HepG2 (cell line): ENCODE measurements around the gene TRERF1. TPM values are rescaled to one million over a fixed set of nuclear protein-coding genes. Genes with fewer than 3 reads are reported as not detected.

Experiments used
- ATAC-seq: fragments of 200-7000 bp; cut with Tn5 transposase; 3 replicates; pipeline ENCODE4 v1.9.1; 2020; ENCODE audit warnings: mild to moderate bottlenecking, moderate library complexity
- BruUV-seq: library from RNA; stranded (reverse); fragments of 400-500 nt; replicated peaks from 2 replicates; lab custom pipeline; 2021; lab: Mats Ljungman, UMichigan
- CTCF ChIA-PET: fragments of 300-600 bp; formaldehyde crosslinking; extraction: SDS; loops from one replicate; lab custom pipeline; 2021; ENCODE audit warnings: low total read pairs, inconsistent platforms, low intra/inter-chr PET ratio; lab: Yijun Ruan, JAX
- POLR2A ChIA-PET: fragments of 350-600 bp; sonication (Branson Sonifier 250); formaldehyde crosslinking; loops from one replicate; lab custom pipeline; 2020; ENCODE audit warnings: antibody characterized with exemption, inconsistent platforms; lab: Yijun Ruan, JAX
- DNase-seq: peaks from one replicate; pipeline ENCODE4 v3.0.0-alpha.2; 2015; ENCODE audit warnings: low spot score
- FAIRE-seq: peaks from 3 replicates; lab custom pipeline; 2011; peaks lifted over from hg19 to GRCh38; lab: Jason Lieb, UNC
- H2AFZ ChIP-seq: one replicate; pipeline ENCODE4 v1.6.1; 2011; ENCODE audit warnings: low read length, inconsistent platforms
- H3K27ac ChIP-seq: fragments of 300-600 bp; 3 replicates; pipeline ENCODE4 v1.8.0; 2011; ENCODE audit warnings: mixed run types, mild to moderate bottlenecking, mixed read lengths, low read length, inconsistent platforms; ENCODE audit not compliant: insufficient read depth; ENCODE audit errors: extremely low read length
- H3K27me3 ChIP-seq, 2 experiments: fragments of 200-600 bp in 1 of 2; 2 replicates in 1 of 2; 3 replicates in 1 of 2; pipeline versions ENCODE4 v1.6.0 to v1.8.0; 2011; ENCODE audit warnings: low read length in 2 of 2, mild to moderate bottlenecking in 2 of 2, moderate library complexity in 2 of 2, inconsistent platforms in 1 of 2; ENCODE audit not compliant: insufficient read depth in 2 of 2, control insufficient read depth in 1 of 2
- H3K36me3 ChIP-seq, 2 experiments: fragments of 200-600 bp in 1 of 2; replicated peaks in 1 of 2; 2 replicates in 1 of 2; 3 replicates in 1 of 2; pipeline versions ENCODE4 v1.5.1 to v1.8.0; 2011; ENCODE audit warnings: low read length in 2 of 2, inconsistent platforms in 1 of 2; ENCODE audit not compliant: insufficient read depth in 2 of 2, control insufficient read depth in 1 of 2
- H3K4me1 ChIP-seq: 2 replicates; pipeline ENCODE4 v1.5.1; 2012; ENCODE audit warnings: low read length, inconsistent platforms; ENCODE audit not compliant: insufficient read depth
- H3K4me2 ChIP-seq: 2 replicates; pipeline ENCODE4 v1.6.0; 2011; ENCODE audit warnings: low read depth, low read length, inconsistent platforms
- H3K4me3 ChIP-seq, 3 experiments: fragments of 200-600 bp in 1 of 3; sonication (generic), shearing (Covaris generic) in 1 of 3; replicated peaks in 1 of 3; 2 replicates each; pipeline ENCODE4 v1.5.1; 2011 to 2016; ENCODE audit warnings: low read length in 3 of 3, inconsistent platforms in 2 of 3, low read depth in 2 of 3, mild to moderate bottlenecking in 2 of 3, control low read depth in 1 of 3, mixed read lengths in 1 of 3; ENCODE audit not compliant: insufficient read depth in 1 of 3
- H3K79me2 ChIP-seq: one replicate; pipeline ENCODE4 v1.6.1; 2011; ENCODE audit warnings: low read length, inconsistent platforms; ENCODE audit not compliant: insufficient read depth
- H3K9ac ChIP-seq: 2 replicates; pipeline ENCODE4 v1.6.0; 2011; ENCODE audit warnings: mild to moderate bottlenecking, low read depth, low read length, inconsistent platforms; ENCODE audit not compliant: insufficient read depth
- H3K9me3 ChIP-seq: 2 replicates; pipeline ENCODE4 v1.5.1; 2012; ENCODE audit warnings: mild to moderate bottlenecking, low read length
- H4K20me1 ChIP-seq: 2 replicates; pipeline ENCODE4 v1.6.0; 2011; ENCODE audit warnings: inconsistent platforms, mild to moderate bottlenecking, low read length, moderate library complexity; ENCODE audit not compliant: insufficient read depth
- ATM ChIP-seq: fragments of 450-650 bp; IDR thresholded peaks from 2 replicates; pipeline ENCODE4 v1.7.1; 2017; ENCODE audit warnings: mild to moderate bottlenecking, borderline replicate concordance
- ELF4 ChIP-seq: sonication (generic); formaldehyde crosslinking; IDR thresholded peaks from 2 replicates; pipeline ENCODE4 v1.5.0; 2020; ENCODE audit warnings: missing genetic modification reagents, mild to moderate bottlenecking, moderate library complexity, borderline replicate concordance
- FOXC1 ChIP-seq: sonication (generic); formaldehyde crosslinking; IDR thresholded peaks from 2 replicates; pipeline ENCODE4 v1.8.0; 2022; ENCODE audit warnings: mild to moderate bottlenecking, missing genetic modification reagents, borderline replicate concordance
- JUNB ChIP-seq: sonication (generic); formaldehyde crosslinking; IDR thresholded peaks from 2 replicates; pipeline ENCODE4 v1.8.0; 2022; ENCODE audit warnings: missing genetic modification reagents, mild to moderate bottlenecking, borderline replicate concordance
- MTF2 ChIP-seq: sonication (generic); formaldehyde crosslinking; IDR thresholded peaks from 2 replicates; pipeline ENCODE4 v1.5.0; 2020; ENCODE audit warnings: missing genetic modification reagents, borderline replicate concordance
- NFIC ChIP-seq: IDR thresholded peaks from 2 replicates; pipeline ENCODE4 v1.6.1; 2012; ENCODE audit warnings: mild to moderate bottlenecking, low read length, inconsistent platforms
- REL ChIP-seq: sonication (generic); formaldehyde crosslinking; conservative IDR thresholded peaks from 2 replicates; pipeline ENCODE4 v1.8.0; 2022; ENCODE audit warnings: mild to moderate bottlenecking, missing genetic modification reagents, moderate library complexity
- SAFB2 ChIP-seq: sonication (generic); formaldehyde crosslinking; IDR thresholded peaks from 2 replicates; pipeline ENCODE4 v1.5.1; 2020; ENCODE audit warnings: missing genetic modification reagents, low read depth, mild to moderate bottlenecking, borderline replicate concordance
- SALL2 ChIP-seq: sonication (generic); formaldehyde crosslinking; IDR thresholded peaks from 2 replicates; pipeline ENCODE4 v1.8.1; 2023; ENCODE audit warnings: mild to moderate bottlenecking, missing genetic modification reagents, inconsistent platforms
- SOX6 ChIP-seq, 2 experiments: fragments of 450-650 bp in 1 of 2; sonication (generic) in 1 of 2; formaldehyde crosslinking in 1 of 2; IDR thresholded peaks; 2 replicates each; pipeline versions ENCODE4 v1.4.0 to v1.6.1; 2017 to 2020; ENCODE audit warnings: antibody characterized with exemption in 1 of 2, mild to moderate bottlenecking in 1 of 2, missing genetic modification reagents in 1 of 2
- ZBTB1 ChIP-seq: sonication (generic); formaldehyde crosslinking; IDR thresholded peaks from 2 replicates; pipeline ENCODE4 v1.4.0; 2020; ENCODE audit warnings: missing genetic modification reagents, borderline replicate concordance
- ZMYM4 ChIP-seq: sonication (generic); formaldehyde crosslinking; IDR thresholded peaks from 2 replicates; pipeline ENCODE4 v1.8.1; 2023; ENCODE audit warnings: mild to moderate bottlenecking, missing genetic modification reagents
- ZNF235 ChIP-seq: sonication (generic); formaldehyde crosslinking; IDR thresholded peaks from 2 replicates; pipeline ENCODE4 v1.8.1; 2023; ENCODE audit warnings: mild to moderate bottlenecking, missing genetic modification reagents, borderline replicate concordance
- WGBS: methylation state at CpG from one replicate; pipeline ENCODE4 v1.1.6; 2017; ENCODE audit warnings: low lambda C conversion rate; 5-methylcytosine and 5-hydroxymethylcytosine counted together
- in situ Hi-C: cut with HindIII; loops from 2 replicates; pipeline ENCODE4 v1.10.0; 2017; ENCODE audit warnings: low pct_unique_long_range_greater_than_20kb; ENCODE audit not compliant: extremely low pct_ligation_motif_present
- intact Hi-C: fragments of 100-400 bp; cut with micrococcal nuclease; formaldehyde crosslinking; loops from one replicate; pipeline ENCODE4 v1.10.0; 2022; ENCODE audit not compliant: unreplicated experiment
- polyA plus RNA-seq, 8 experiments: library from polyadenylated mRNA; depleted of rRNA in 3 of 8; stranded (reverse) in 7 of 8; unstranded in 1 of 8; fragments of >200 nt; fragmentation: Illumina TruSeq in 4 of 8; extraction: Trizol in 4 of 8; gene quantifications; 2 replicates each; pipeline versions ENCODE4 v1.2.1 to v1.2.3, GENCODE V29; 2011 to 2016; ENCODE audit warnings: low read depth in 4 of 8, missing spikeins in 1 of 8, mixed read lengths in 1 of 8; ENCODE audit not compliant: insufficient read depth in 1 of 8
- total RNA-seq, 5 experiments: library from RNA; depleted of rRNA; stranded (reverse); fragments of >200 nt; fragmentation: Illumina TruSeq; extraction: Trizol; gene quantifications; 2 replicates each; pipeline ENCODE4 v1.2.3, GENCODE V29; 2016; ENCODE audit warnings: low read depth in 1 of 5
- TF ChIP-seq, protein P1 (sequence below): sonication (generic); formaldehyde crosslinking; IDR thresholded peaks from 2 replicates; pipeline ENCODE4 v1.8.0; 2022; ENCODE audit warnings: missing genetic modification reagents, low read depth, mild to moderate bottlenecking, borderline replicate concordance

Gene TRERF1
- total and polyA plus RNA-seq, 2 of the 13 experiments (the other 11 are each of a cell fraction or from before 2014, with no cell fraction given): 0.02 TPM; not detected in 1

DNA sequence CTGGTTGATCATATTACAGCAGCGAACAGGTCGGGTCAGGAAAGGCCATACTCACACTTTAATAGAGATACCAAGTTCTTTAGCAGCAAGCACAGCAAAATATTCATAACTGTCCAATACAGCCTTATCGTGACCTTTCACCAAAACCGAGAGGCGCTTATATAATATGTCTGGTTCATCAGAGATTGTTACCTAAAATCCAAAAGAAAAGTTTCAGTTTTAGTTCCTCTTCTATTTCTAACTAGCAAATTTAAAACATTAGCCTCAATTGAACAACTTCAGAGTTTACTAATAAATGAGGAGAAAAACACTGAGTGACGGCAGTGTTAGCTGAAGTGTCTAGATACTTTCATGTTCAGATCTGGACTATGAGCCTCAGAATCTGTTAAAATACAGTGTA, 240.0 kb downstream of the TRERF1 start:
- no peak overlapping the region for H2AFZ ChIP-seq
- H3K4me2 ChIP-seq: no peak overlapping the region
- H3K79me2 ChIP-seq: peaks cover 12% of the 10 kb centered on the region
- H3K4me3 ChIP-seq: no peak overlapping the region
- H3K9me3 ChIP-seq: no peaks in the 10 kb centered on the region
- H3K9ac ChIP-seq: no peak overlapping the region
- in situ Hi-C loops (loop anchor here (25.0 kb wide), 1 partner anchor 424 kb away; the partner anchor contains the start of genes FRS3, PRICKLE4 and TOMM6), intact Hi-C loops (no loop called here)
- H3K4me1 ChIP-seq: peaks cover 21% of the 10 kb centered on the region
- POLR2A ChIA-PET: no interaction called here
- DNase-seq (no peak), FAIRE-seq (no peak), ATAC-seq (no peak)
- TF ChIP-seq ZNF235 (CRISPR knock-in tag) (no peak), MTF2 (no peak), ZMYM4 (CRISPR knock-in tag) (no peak), JUNB (no peak), ATM (no peak), ZBTB1 (CRISPR knock-in tag) (no peak), SOX6 (IDR thresholded peaks at IDR 0.05) (no peak), SOX6 (CRISPR knock-in tag; IDR thresholded peaks at IDR 0.05) (no peak), NFIC (no peak), FOXC1 (CRISPR knock-in tag) (no peak), SALL2 (no peak), ELF4 (no peak), SAFB2 (CRISPR knock-in tag) (no peak), REL (CRISPR knock-in tag) (no peak)
- TF ChIP-seq, protein P1, sequence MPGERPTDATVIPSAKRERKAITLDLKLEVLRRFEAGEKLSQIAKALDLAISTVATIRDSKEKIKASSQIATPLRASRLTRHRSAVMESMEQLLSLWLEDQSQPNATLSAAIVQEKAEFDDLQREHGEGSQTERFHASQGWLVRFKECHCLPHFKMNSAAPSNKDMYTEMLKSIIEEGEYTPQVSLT: no peak
- H3K27me3 ChIP-seq: no peaks in the 10 kb centered on the region
- BruUV-seq: no TSS peak
- peaks cover 22 to 48% of the 10 kb centered on the region in 2 experiments for H3K36me3 ChIP-seq
- 98% methylated on average over 6 of the region's 6 CpGs for WGBS
- CTCF ChIA-PET: no interaction called here
- no peak overlapping the region for H3K27ac ChIP-seq
- no peaks in the 10 kb centered on the region for H4K20me1 ChIP-seq
